ENCODE measurements around the gene SYDE1.
A peak's percentile ranks its signal among the peaks of the same experiment; 100 is the strongest.
"Not testable (repeated sequence)": the region's sequence is repeated elsewhere in the genome, so short reads cannot be mapped to it uniquely, and the experiment has no call there.

The SYDE1 gene

DNA sequence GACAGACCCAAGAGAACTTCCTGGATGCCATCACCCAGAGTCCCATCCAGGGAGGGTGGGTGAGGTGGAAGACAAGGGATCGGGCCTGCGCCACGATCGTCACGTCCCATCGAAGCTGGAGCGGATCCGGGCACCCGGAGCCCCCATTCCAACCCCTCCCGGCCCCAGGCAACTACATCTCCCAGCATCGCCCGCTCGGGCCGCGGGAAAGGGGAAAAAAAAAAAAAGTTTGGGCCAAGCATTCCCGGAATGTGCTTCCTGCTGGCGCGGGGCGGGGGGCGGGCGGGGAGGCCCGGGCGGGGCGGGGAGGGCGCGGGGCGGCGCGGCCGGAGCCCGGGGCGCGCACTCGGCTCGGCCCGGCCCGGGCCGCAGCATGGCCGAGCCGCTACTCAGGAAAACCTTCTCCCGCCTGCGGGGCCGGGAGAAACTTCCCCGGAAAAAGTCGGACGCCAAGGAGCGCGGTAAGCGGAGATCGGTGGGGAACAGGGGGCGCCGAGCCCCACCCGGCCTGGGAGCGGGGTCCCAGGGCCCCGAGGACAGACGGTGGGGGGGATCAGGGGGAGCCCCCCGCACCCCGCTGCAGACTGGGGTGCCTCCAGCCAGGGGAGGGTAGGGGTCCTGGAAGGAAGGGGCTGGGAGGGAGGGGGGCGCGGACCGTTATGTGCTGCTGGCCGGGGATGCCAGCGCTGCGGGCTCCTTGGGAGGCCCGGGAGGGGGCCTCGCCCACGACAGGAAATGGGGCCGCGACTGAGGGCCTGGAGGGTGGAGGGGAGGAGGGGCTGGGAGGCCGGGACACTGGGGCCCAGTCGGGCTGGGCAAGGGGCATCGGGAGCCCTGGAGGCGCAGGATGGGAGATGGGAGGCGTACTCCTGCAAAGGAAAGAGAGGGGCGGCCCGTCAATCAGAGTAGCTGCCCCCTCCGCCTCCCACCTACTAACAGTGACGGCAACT lies at the start of gene SYDE1:
SYDE1 (plus strand) TSS at position 341 of the 950 bp plus-strand sequence; CDS start at position 374, 33 bp downstream.
- no peak for DNase-seq

GRCh38 chr19:15062036-15062435 lies 45.2 kb upstream of the SYDE1 start:
- no peak for DNase-seq

DNA sequence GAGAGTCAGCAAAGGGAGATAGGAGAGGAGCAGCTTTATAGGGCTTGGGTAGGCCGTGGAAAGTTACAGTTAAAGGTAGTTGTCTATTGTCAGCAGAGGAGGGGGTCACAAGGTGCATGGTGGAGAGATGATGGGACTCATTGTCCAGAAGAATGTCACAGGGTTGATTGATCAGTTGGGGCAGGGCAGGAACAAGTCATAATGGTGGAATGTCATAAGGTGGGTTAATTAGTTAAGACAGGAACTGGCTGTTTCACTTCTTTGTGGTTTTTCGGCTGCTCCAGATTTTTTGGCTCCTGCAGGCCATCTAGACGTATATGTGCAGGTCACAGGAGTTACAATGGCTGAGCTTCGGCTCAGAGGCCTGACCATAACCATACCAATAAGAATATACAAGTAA lies 36.8 kb upstream of the SYDE1 start:
- DNase-seq: not testable (repeated sequence)

GRCh38 chr19:15072930-15073647 lies 34.1 kb upstream of the SYDE1 start:
- no peak for DNase-seq

- DNase-seq: no peak
Observed at GRCh38 chr19:15074371-15074770, 32.8 kb upstream of the SYDE1 start.

GRCh38 chr19:15075806-15076205 lies 31.4 kb upstream of the SYDE1 start:
- no peak for DNase-seq

GRCh38 chr19:15080002-15080401 lies 27.2 kb upstream of the SYDE1 start:
- DNase-seq: not testable (repeated sequence)

DNA sequence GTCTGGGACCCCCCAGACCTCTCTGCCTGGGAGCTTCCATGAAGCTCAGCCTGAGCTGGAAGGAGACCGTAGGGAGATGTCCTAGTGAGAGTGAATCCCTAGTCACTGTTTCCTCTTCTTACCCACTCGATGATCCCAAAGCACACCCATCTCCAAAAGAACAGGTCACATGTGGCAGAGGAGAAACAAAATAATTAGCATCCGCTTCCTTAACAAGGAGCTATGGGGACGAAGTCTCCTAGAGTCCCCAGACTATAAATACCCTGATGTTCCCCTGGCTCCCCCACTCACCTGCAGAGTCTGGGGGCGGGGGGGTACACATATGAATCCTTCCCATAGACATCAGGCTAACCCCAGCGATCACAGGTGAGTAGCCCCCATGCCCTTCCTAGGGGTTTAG lies 25.3 kb upstream of the SYDE1 start, which contains the start of gene OR1I1:
OR1I1 (plus strand) TSS at position 301 of the 400 bp plus-strand sequence. CDS start 4,855 bp downstream, outside the sequence.
- DNase-seq: no peak

DNA sequence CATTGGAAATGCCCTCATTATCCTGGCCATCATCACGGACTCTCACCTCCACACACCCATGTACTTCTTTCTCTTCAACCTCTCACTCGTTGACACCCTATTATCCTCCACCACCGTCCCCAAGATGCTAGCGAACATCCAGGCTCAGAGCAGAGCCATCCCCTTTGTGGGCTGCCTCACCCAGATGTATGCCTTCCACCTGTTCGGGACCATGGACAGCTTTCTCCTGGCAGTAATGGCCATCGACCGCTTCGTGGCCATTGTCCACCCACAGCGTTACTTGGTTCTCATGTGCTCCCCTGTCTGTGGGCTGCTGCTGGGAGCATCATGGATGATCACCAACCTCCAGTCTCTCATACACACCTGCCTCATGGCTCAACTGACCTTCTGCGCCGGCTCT lies 20.0 kb upstream of the SYDE1 start:
- DNase-seq: no peak

GRCh38 chr19:15091918-15092753 lies 15.1 kb upstream of the SYDE1 start:
- peak; percentile 48 to 83 for DNase-seq

DNA sequence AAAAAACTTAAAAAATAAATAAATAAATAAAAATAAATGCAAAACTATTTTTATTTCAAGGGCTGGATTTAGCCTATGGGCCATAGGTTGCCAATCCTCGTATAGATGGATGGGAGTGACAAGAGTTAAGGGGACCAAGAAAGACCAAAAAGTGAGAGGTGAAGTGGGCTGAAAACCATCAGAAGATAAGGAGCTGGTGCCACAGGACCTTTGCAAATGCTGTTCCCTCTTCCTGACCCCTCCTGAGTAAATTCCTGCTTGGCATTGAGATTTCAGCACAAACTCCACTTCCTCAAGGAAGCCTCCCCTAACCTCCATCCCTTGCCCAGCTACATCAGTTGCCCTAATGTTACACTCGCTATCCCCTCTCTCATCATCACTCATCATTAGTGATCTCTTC lies 14.2 kb upstream of the SYDE1 start:
- DNase-seq: no peak

DNA sequence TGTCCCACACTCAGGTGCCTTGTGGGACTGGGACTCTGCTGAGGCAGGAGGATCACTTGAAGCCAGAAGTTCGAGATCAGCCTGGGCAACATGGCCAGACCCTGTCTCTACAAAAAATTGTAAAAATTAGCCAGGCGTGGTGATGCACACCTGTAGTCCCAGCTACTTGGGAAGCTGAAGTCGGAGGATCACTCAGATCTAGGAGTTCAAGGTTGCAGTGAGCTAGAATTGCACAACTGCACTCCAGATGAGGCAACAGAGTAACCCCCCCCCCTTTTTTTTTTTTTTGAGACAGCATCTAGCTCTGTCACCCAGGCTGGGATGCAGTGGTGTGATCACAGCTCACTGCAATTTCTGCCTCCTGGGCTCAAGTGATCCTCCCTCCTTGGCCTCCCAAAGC lies 11.0 kb upstream of the SYDE1 start:
- no peak for DNase-seq

- not testable (repeated sequence) for DNase-seq
Observed at GRCh38 chr19:15097980-15098379, 9.2 kb upstream of the SYDE1 start.

DNA sequence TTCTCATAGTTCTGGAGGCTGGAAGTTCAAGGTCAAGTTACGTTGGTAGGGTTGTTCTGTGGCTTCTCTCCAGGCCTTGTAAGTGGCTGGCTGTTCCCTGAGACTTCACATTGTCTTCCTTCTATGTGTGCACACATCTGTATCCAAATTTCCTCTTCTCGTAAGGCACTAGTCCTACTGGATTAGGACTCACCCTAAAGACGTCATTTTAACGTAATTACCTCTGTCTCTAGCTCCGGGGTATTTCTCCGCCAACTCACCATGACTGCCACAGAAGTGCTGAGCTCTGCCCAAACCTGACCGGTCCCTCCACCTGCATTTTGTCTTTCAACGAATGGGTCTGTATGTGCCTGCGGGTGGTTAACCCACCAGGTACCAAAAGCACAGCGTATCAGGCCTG lies 8.7 kb upstream of the SYDE1 start:
- no peak for DNase-seq

- DNase-seq: no peak
Observed at GRCh38 chr19:15099017-15099582, 8.1 kb upstream of the SYDE1 start.

DNA sequence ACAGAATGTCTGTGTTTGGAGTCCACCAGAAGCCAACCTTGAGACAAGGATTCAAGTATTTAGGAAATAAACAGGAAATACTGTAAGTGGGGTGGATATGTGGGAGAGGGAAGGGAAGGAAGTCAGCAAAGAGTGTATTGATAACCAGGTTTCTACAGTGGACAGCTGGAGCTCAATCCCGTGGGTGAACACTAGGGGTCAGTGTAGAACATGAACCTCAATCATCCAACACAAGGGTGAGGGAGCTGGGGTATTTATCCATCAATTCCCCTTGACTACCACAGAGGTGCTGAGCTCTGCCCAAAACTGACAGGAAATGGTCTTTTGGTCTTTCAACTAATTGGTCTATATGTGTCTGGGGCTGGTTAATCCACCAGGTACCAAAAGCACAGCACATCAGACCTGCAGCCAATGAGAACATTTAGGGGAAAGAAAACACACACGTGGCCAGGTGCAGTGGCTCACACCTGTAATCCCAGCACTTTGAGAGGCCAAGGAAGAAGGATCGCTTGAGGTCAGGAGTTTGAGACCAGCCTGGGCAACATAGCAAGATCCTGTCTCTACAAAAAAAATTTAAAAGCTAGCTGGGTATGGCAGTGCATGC lies 5.6 kb upstream of the SYDE1 start:
- peak in 1 of 2 experiments; percentile 17 for DNase-seq

DNA sequence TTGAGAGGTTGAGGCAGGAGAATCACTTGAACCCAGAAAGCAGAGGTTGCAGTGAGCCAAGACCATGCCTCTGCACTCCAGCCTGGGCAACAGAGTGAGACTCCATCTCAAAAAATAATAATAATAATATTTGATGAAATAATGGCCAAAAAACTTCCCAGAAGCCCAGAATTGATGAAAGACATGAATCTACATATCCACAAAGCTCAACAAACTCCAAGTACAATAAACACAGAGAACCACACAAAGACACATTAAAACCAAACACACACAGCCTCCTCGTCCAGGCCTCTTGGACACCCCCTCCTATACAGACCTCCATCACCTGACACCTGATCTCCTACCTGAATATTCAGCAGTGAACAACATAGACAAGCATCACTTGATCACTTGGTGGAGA lies 3.2 kb upstream of the SYDE1 start:
- no peak for DNase-seq

GRCh38 chr19:15104411-15104810 lies 2.8 kb upstream of the SYDE1 start:
- no peak for DNase-seq

GRCh38 chr19:15105044-15105443 lies 2.2 kb upstream of the SYDE1 start:
- DNase-seq: no peak

DNA sequence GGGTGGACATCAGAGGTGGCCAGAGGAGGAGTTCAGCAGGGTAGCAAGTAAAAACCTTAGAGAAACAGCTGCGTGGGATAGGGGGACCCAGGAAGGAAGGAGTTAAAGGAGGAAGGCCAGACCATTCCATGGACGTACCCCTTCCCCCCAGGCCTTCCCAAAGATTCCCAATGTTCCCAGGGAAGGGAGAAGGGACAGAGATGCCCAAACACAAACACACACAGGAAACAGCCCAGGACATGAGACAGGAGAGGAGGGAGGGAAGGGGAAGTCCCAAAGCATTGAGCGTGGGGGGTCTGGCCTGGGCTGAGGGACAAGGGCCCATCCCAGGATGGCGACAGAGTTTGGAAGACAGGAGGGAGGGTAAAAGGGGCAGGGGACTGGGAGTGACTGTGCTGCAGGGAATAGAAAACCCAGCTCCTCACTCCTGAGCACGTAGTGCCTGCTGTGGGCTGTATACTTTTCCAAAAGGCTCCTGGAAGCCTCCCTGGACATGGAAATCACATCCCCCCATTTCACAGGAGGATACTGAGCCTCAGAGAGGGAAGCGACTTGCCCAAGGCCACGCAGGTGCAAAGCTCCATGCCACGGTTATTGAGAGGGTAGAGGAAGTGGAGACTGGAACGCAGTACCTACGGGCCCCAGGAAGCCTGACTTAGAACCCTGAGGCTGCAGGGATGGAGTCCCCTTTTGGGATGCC lies 1.1 kb downstream of the SYDE1 start:
- no peak for DNase-seq

All from NCI-H446 (cell line).